Measurements from ENCODE around the gene DPH6.

DPH6 gene

GRCh38 chr15:35496585-35496984 lies 49.4 kb downstream of the DPH6 start:
- no peak for ATAC-seq

GRCh38 chr15:35495080-35495479 lies 50.9 kb downstream of the DPH6 start:
- no peak for ATAC-seq
- TF ChIP-seq ZNF70 (CRISPR knock-in tag; IDR thresholded peaks at IDR 0.05) (no peak), CSRNP3 (CRISPR knock-in tag; IDR thresholded peaks at IDR 0.05) (no peak), ZNF8 (CRISPR knock-in tag; IDR thresholded peaks at IDR 0.05) (no peak), ZFP30 (CRISPR knock-in tag; IDR thresholded peaks at IDR 0.05) (no peak), TCF4 (CRISPR knock-in tag; IDR thresholded peaks at IDR 0.05; ENCODE audit: borderline replicate concordance) (no peak), PPARA (CRISPR knock-in tag; IDR thresholded peaks at IDR 0.05; ENCODE audit: borderline replicate concordance) (no peak), TOX (CRISPR knock-in tag; IDR thresholded peaks at IDR 0.05; ENCODE audit: borderline replicate concordance) (no peak), CSDC2 (CRISPR knock-in tag; IDR thresholded peaks at IDR 0.05) (no peak), OSR1 (CRISPR knock-in tag; IDR thresholded peaks at IDR 0.05) (no peak), SNAI2 (CRISPR knock-in tag; IDR thresholded peaks at IDR 0.05) (no peak), PATZ1 (CRISPR knock-in tag; IDR thresholded peaks at IDR 0.05; ENCODE audit: borderline replicate concordance) (no peak), ISL1 (CRISPR knock-in tag; IDR thresholded peaks at IDR 0.05) (no peak), BACH2 (CRISPR knock-in tag; IDR thresholded peaks at IDR 0.05; ENCODE audit: borderline replicate concordance) (no peak)

More at GRCh38 chr15:35496585-35496984, 49.4 kb downstream of the DPH6 start:
- TF ChIP-seq POU6F1 (CRISPR knock-in tag; IDR thresholded peaks at IDR 0.05; ENCODE audit: borderline replicate concordance, low read depth): no peak
- no peak for TF ChIP-seq ESRRG (CRISPR knock-in tag; IDR thresholded peaks at IDR 0.05)
- TF ChIP-seq CREB5 (CRISPR knock-in tag; IDR thresholded peaks at IDR 0.05; ENCODE audit: low read depth): no peak
- no peak for TF ChIP-seq TSHZ2 (CRISPR knock-in tag; IDR thresholded peaks at IDR 0.05)
- no peak for TF ChIP-seq OSR1 (CRISPR knock-in tag; IDR thresholded peaks at IDR 0.05)
- TF ChIP-seq RARB (CRISPR knock-in tag; IDR thresholded peaks at IDR 0.05): no peak
- no peak for TF ChIP-seq PPARA (CRISPR knock-in tag; IDR thresholded peaks at IDR 0.05; ENCODE audit: borderline replicate concordance)
- TF ChIP-seq TCF4 (CRISPR knock-in tag; IDR thresholded peaks at IDR 0.05; ENCODE audit: borderline replicate concordance): no peak
- TF ChIP-seq ZNF565 (CRISPR knock-in tag; conservative IDR thresholded peaks at IDR 0.05; ENCODE audit: low read depth): no peak
- no peak for TF ChIP-seq PATZ1 (CRISPR knock-in tag; IDR thresholded peaks at IDR 0.05; ENCODE audit: borderline replicate concordance)
- no peak for TF ChIP-seq ZFP3 (CRISPR knock-in tag; IDR thresholded peaks at IDR 0.05)
- no peak for TF ChIP-seq ISL1 (CRISPR knock-in tag; IDR thresholded peaks at IDR 0.05)
- TF ChIP-seq BACH2 (CRISPR knock-in tag; IDR thresholded peaks at IDR 0.05; ENCODE audit: borderline replicate concordance): no peak
- TF ChIP-seq GLIS3 (CRISPR knock-in tag; IDR thresholded peaks at IDR 0.05): no peak
- no peak for TF ChIP-seq ZNF70 (CRISPR knock-in tag; IDR thresholded peaks at IDR 0.05)
